GM12891 (cell line): Measurements from ENCODE around the gene PAPPA2.

Experiments used
- PAX5 ChIP-seq: IDR thresholded peaks from 2 replicates; pipeline ENCODE4 v1.6.1; 2011; ENCODE audit warnings: low read length, moderate library complexity, mild to moderate bottlenecking; ENCODE audit not compliant: insufficient read depth, severe bottlenecking
- POLR2A ChIP-seq: IDR thresholded peaks from 2 replicates; pipeline ENCODE4 v1.6.1; 2011; ENCODE audit warnings: low read depth, low read length, control low read depth
- POLR2AphosphoS5 ChIP-seq: IDR thresholded peaks from 2 replicates; pipeline ENCODE4 v1.6.1; 2011; ENCODE audit warnings: low read depth, low read length, control low read depth
- POU2F2 ChIP-seq: IDR thresholded peaks from 2 replicates; pipeline ENCODE4 v1.6.1; 2011; ENCODE audit warnings: low read depth, mild to moderate bottlenecking, control low read depth, low read length, moderate library complexity
- TAF1 ChIP-seq: IDR thresholded peaks from 2 replicates; pipeline ENCODE4 v1.6.1; 2011; ENCODE audit warnings: low read depth, low read length, control low read depth

DNA sequence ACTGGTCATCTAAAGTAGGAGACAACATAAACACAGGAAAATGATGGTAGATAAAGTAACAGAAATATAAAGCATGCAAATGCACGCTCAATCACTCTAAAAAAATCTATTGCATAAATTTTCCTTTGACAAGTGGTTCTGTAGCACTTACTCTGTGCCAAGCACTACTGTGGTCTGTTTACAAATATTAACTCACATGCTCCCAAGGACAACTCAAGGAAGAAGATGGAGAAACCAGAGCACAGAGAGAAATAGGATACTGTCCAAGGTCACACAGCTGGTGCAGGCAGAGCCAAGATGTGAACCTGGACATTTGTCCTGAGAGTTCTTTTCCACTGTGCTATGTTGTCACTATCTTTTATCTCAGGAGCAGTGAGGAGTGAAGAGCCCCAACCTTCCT lies 105.2 kb downstream of the PAPPA2 start:
- no peak for TF ChIP-seq POLR2A
- TF ChIP-seq TAF1 = no peak
- no peak for TF ChIP-seq POLR2AphosphoS5
- no peak for TF ChIP-seq PAX5
- no peak for TF ChIP-seq POU2F2
